ENCODE data around the gene IP6K2.

DNA sequence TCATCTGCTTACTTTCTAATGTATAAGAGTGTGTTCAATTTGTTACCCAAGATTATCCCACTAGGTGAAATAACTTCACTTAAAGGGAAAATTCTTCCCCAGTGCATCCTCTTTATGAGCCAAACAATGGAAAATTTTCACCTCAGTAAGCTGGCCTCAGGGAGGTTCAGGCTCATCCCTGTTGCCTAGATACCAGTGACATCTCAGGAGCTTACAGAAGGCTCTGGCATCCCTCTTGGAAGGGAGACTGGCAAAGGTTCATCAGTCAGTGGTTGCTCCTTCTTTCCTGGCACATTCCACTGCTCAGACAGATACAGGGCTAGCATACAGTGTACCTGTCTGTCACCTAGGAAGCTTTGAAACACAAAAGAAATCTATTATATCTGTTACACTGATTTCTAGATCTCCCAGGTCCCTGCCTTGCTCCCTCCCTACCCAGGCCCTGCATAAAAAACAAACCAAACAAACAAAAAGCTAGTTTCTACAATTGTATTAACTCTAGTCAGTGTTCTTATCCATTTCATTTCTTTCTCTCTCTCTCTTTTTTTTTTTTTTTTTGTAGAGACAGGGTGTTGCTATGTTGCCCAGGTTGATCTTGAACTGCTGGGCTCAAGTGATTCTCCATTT lies 1.7 kb downstream of the IP6K2 start:
- TF ChIP-seq CTCF (IDR thresholded peaks at IDR 0.05 in 4 of 5, conservative IDR thresholded peaks at IDR 0.05 in 1 of 5) (no peak), POLR2A (IDR thresholded peaks at IDR 0.05) (no peak)
